Loucy (cell line): ENCODE measurements around the gene TAS2R50.

Source experiments
- H2AFZ ChIP-seq: fragments of 200-600 bp; sonication (generic); 2 replicates; pipeline ENCODE4 v1.6.0; 2016; ENCODE audit warnings: antibody characterized with exemption, mild to moderate bottlenecking, low read length, moderate library complexity
- H3F3A ChIP-seq: fragments of 200-600 bp; 2 replicates; pipeline ENCODE4 v1.6.0; 2016; ENCODE audit warnings: antibody characterized with exemption, low read depth, mild to moderate bottlenecking
- H3K27me3 ChIP-seq: fragments of 200-600 bp; sonication (generic); 2 replicates; pipeline ENCODE4 v1.6.1; 2014; ENCODE audit warnings: low read length, mild to moderate bottlenecking; ENCODE audit not compliant: insufficient read depth, poor library complexity, severe bottlenecking
- H3K36me3 ChIP-seq: fragments of 200-600 bp; sonication (generic); 2 replicates; pipeline ENCODE4 v1.6.1; 2016; ENCODE audit warnings: low read length; ENCODE audit not compliant: insufficient read depth
- H3K4me1 ChIP-seq: fragments of 200-600 bp; sonication (generic); 2 replicates; pipeline ENCODE4 v1.5.1; 2014; ENCODE audit warnings: low read length, mild to moderate bottlenecking; ENCODE audit not compliant: insufficient read depth, poor library complexity, severe bottlenecking
- H3K4me2 ChIP-seq: fragments of 200-600 bp; sonication (generic); 2 replicates; pipeline ENCODE4 v1.6.0; 2014; ENCODE audit warnings: antibody characterized with exemption, low read length, low read depth, mild to moderate bottlenecking; ENCODE audit not compliant: poor library complexity, severe bottlenecking
- H3K4me3 ChIP-seq: fragments of 200-600 bp; sonication (generic); 2 replicates; pipeline ENCODE4 v1.5.1; 2014; ENCODE audit warnings: low read length, mild to moderate bottlenecking, mixed read lengths; ENCODE audit not compliant: poor library complexity, severe bottlenecking
- H3K79me2 ChIP-seq: fragments of 200-600 bp; sonication (generic); 2 replicates; pipeline ENCODE4 v1.6.1; 2014; ENCODE audit warnings: low read length; ENCODE audit not compliant: insufficient read depth
- H3K9ac ChIP-seq: fragments of 200-600 bp; sonication (generic); 2 replicates; pipeline ENCODE4 v1.6.0; 2014; ENCODE audit warnings: mild to moderate bottlenecking, low read depth, low read length, moderate library complexity; ENCODE audit not compliant: poor library complexity, severe bottlenecking
- H3K9me2 ChIP-seq: fragments of 200-600 bp; sonication (generic); replicated peaks from 2 replicates; pipeline ENCODE4 v1.6.1; 2016; ENCODE audit warnings: low read depth, low read length, mixed read lengths
- H3K9me3 ChIP-seq: fragments of 200-600 bp; sonication (generic); 2 replicates; pipeline ENCODE4 v1.6.1; 2014; ENCODE audit warnings: mild to moderate bottlenecking, antibody characterized with exemption, low read length, low read depth; ENCODE audit not compliant: insufficient read depth
- H4K20me1 ChIP-seq: fragments of 200-600 bp; sonication (generic); 2 replicates; pipeline ENCODE4 v1.6.0; 2014; ENCODE audit warnings: antibody characterized with exemption, low read length, mild to moderate bottlenecking; ENCODE audit not compliant: insufficient read depth, poor library complexity, severe bottlenecking
- CTCF ChIP-seq: fragments of 200-600 bp; sonication (generic); conservative IDR thresholded peaks from 2 replicates; pipeline ENCODE4 v1.5.1; 2014; ENCODE audit warnings: mild to moderate bottlenecking, antibody characterized with exemption, low read length
- EZH2phosphoT487 ChIP-seq: fragments of 200-600 bp; IDR thresholded peaks from 2 replicates; pipeline ENCODE4 v1.6.1; 2018; ENCODE audit warnings: antibody characterized with exemption, mild to moderate bottlenecking, moderate library complexity, borderline replicate concordance

Gene TAS2R50

GRCh38 chr12:11007608-11008007 is 20.9 kb upstream of the TAS2R50 start:
- no peak overlapping the region for H3K9ac ChIP-seq
- TF ChIP-seq EZH2phosphoT487 (no peak), CTCF (no peak)
- H3K9me3 ChIP-seq, result no peaks in the 10 kb centered on the region
- H3K4me3 ChIP-seq, result no peak overlapping the region
- no peaks in the 10 kb centered on the region for H3K27me3 ChIP-seq
- H3F3A ChIP-seq, result no peaks in the 10 kb centered on the region
- H3K4me2 ChIP-seq, result no peak overlapping the region
- no peaks in the 10 kb centered on the region for H3K9me2 ChIP-seq
- no peaks in the 10 kb centered on the region for H4K20me1 ChIP-seq
- H3K36me3 ChIP-seq, result no peaks in the 10 kb centered on the region
- H3K4me1 ChIP-seq, result no peaks in the 10 kb centered on the region
- no peak overlapping the region for H2AFZ ChIP-seq
- no peaks in the 10 kb centered on the region for H3K79me2 ChIP-seq

GRCh38 chr12:10998204-10998603 is 11.5 kb upstream of the TAS2R50 start, which contains the start of gene TAS2R20:
Gene TAS2R20, minus strand, starts transcription at chr12:10998304. Its CDS starts 429 bp downstream, at chr12:10997875.
- H3K27me3 ChIP-seq, result no peaks in the 10 kb centered on the region
- no peak within 1 kb of the TSS for H3K4me2 ChIP-seq
- H3K4me1 ChIP-seq, result no peaks in the 10 kb centered on the region
- H3K79me2 ChIP-seq, result no peaks in the 10 kb centered on the region
- H3K9ac ChIP-seq, result no peak within 1 kb of the TSS
- H3F3A ChIP-seq, result no peaks in the 10 kb centered on the region
- no peaks in the 10 kb centered on the region for H3K9me2 ChIP-seq
- H4K20me1 ChIP-seq, result no peaks in the 10 kb centered on the region
- no peaks in the 10 kb centered on the region for H3K36me3 ChIP-seq
- H3K4me3 ChIP-seq, result no peak within 1 kb of the TSS
- no peak for TF ChIP-seq EZH2phosphoT487
- TF ChIP-seq CTCF, result no peak
- H3K9me3 ChIP-seq, result no peaks in the 10 kb centered on the region
- H2AFZ ChIP-seq, result no peak within 1 kb of the TSS

GRCh38 chr12:10994307-10994706 is 7.6 kb upstream of the TAS2R50 start:
- Histone ChIP-seq H3K79me2 (no peaks in the 10 kb centered on the region), H3K4me1 (no peaks in the 10 kb centered on the region), H3K9me2 (no peaks in the 10 kb centered on the region), H3K4me3 (no peak overlapping the region), H3F3A (no peaks in the 10 kb centered on the region), H2AFZ (no peak overlapping the region), H3K36me3 (no peaks in the 10 kb centered on the region), H3K27me3 (no peaks in the 10 kb centered on the region), H3K4me2 (no peak overlapping the region), H4K20me1 (no peaks in the 10 kb centered on the region), H3K9ac (no peak overlapping the region), H3K9me3 (no peaks in the 10 kb centered on the region)
- TF ChIP-seq EZH2phosphoT487 (no peak), CTCF (no peak)
